CD4-positive, alpha-beta T cell (primary cell): ENCODE data around the gene MPV17L. TPM values are rescaled to one million over a fixed set of nuclear protein-coding genes. Genes with fewer than 3 reads are reported as not detected.
A peak's percentile ranks its signal among the peaks of the same experiment; 100 is the strongest.
"Not testable (repeated sequence)": the region's sequence is repeated elsewhere in the genome, so short reads cannot be mapped to it uniquely, and the experiment has no call there.

Experiments
- ATAC-seq: fragments of 200-7000 bp; cut with Tn5 transposase; one replicate; pipeline ENCODE4 v1.10.0; 2022; ENCODE audit warnings: mild to moderate bottlenecking; ENCODE audit not compliant: poor library complexity
- CTCF ChIA-PET: fragments of 350-600 bp; sonication (Branson Sonifier 250); formaldehyde crosslinking; loops from one replicate; lab custom pipeline; 2021; ENCODE audit warnings: antibody characterized with exemption, inconsistent platforms; lab: Charles Lee
- POLR2A ChIA-PET: fragments of 350-600 bp; sonication (Branson Sonifier 250); formaldehyde crosslinking; loops from one replicate; lab custom pipeline; 2021; ENCODE audit warnings: antibody characterized with exemption, inconsistent platforms; lab: Charles Lee
- DNase-seq, 14 experiments: peaks; one replicate each; pipeline ENCODE4 v3.0.0-alpha.2; 2013 to 2020; ENCODE audit warnings: mixed read lengths in 2 of 14
- H3K27ac ChIP-seq, 2 donors: one replicate each; pipeline versions ENCODE4 v1.5.1 to v1.7.0; 2013; ENCODE audit warnings: low read length in 2 of 2, low read depth in 1 of 2, mild to moderate bottlenecking in 1 of 2
- H3K27me3 ChIP-seq, 2 experiments: 1 replicate in 1 of 2; 2 replicates in 1 of 2; pipeline versions ENCODE4 v1.6.1 to v1.7.0; 2013; ENCODE audit warnings: low read length in 2 of 2, control low read depth in 1 of 2, mild to moderate bottlenecking in 1 of 2, moderate library complexity in 1 of 2; ENCODE audit not compliant: insufficient read depth in 2 of 2, control insufficient read depth in 1 of 2
- H3K36me3 ChIP-seq: one replicate; pipeline ENCODE4 v1.6.1; 2013; ENCODE audit warnings: low read length, control low read depth; ENCODE audit not compliant: insufficient read depth
- H3K4me1 ChIP-seq: one replicate; pipeline ENCODE4 v1.6.1; 2013; ENCODE audit warnings: low read length, control low read depth; ENCODE audit not compliant: insufficient read depth
- H3K4me3 ChIP-seq: one replicate; pipeline ENCODE4 v1.5.1; 2013; ENCODE audit warnings: mild to moderate bottlenecking, low read length, moderate library complexity
- H3K9me3 ChIP-seq, 2 experiments: 1 replicate in 1 of 2; 2 replicates in 1 of 2; pipeline versions ENCODE4 v1.6.1 to v1.7.0; 2013; ENCODE audit warnings: low read length in 2 of 2, mild to moderate bottlenecking in 2 of 2, control low read depth in 1 of 2, moderate library complexity in 1 of 2; ENCODE audit not compliant: control insufficient read depth in 1 of 2, insufficient read depth in 1 of 2
- H3K27ac Mint-ChIP-seq: one replicate; pipeline ENCODE4 v1.8.0; 2020; ENCODE audit warnings: mixed read lengths
- H3K27me3 Mint-ChIP-seq: one replicate; pipeline ENCODE4 v1.8.0; 2021; ENCODE audit warnings: mixed read lengths
- H3K36me3 Mint-ChIP-seq: one replicate; pipeline ENCODE4 v1.8.0; 2021; ENCODE audit warnings: low read depth, mixed read lengths
- H3K4me1 Mint-ChIP-seq: one replicate; pipeline ENCODE4 v1.8.0; 2021; ENCODE audit warnings: low read depth, mixed read lengths
- H3K4me3 Mint-ChIP-seq: one replicate; pipeline ENCODE4 v1.8.0; 2020; ENCODE audit warnings: mild to moderate bottlenecking, mixed read lengths
- H3K9me3 Mint-ChIP-seq: one replicate; pipeline ENCODE4 v1.8.0; 2020; ENCODE audit warnings: mixed read lengths
- intact Hi-C, 2 experiments: fragments of 100-400 bp; cut with DNase I in 1 of 2; cut with micrococcal nuclease in 1 of 2; formaldehyde crosslinking; loops; one replicate each; pipeline versions ENCODE4 v1.15.1 to v1.9.0; 2023 to 2025; cut with DNase I, micrococcal nuclease
- total RNA-seq, 174 experiments: library from RNA in 2 of 174; stranded (reverse) in 2 of 174; gene quantifications; one replicate each; pipeline ENCODE4 v1.2.3 and lab custom pipeline; 2021 to 2026
- TF ChIP-seq, protein P1 (sequence below): fragments of 200-600 bp; IDR thresholded peaks from one replicate; pipeline ENCODE4 v1.8.0; 2022; ENCODE audit warnings: antibody characterized with exemption, mild to moderate bottlenecking

The MPV17L gene
- total RNA-seq, 2 experiments from 2014 or later: not detected

DNA sequence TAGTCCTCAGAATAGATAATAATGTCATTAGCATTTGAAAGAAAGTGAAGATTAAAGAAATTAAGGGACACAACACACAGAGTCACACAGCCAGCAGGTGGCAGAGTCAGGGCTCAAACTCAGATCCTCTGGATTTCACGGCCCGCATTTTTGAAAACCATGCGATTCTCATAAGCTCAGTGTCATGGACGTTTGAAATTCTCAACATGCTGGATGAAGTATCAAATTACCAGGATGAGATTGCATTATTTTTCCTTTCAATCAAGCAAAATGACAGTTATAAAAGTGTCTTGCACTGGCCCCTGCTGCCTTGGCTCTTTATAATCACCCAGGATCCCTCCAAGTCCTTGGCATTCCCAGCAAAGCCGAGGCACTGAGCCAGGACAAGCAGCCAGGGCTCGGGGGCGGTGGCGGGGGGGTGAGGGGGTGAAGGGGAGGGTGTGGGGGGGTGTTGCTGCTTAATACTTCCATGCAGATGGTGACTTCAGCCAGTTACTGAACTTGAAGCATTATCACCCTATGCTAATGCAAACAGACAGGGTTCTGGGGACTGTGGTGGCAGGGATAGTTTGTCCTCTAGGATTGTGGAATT lies 32.2 kb downstream of the MPV17L start:
- TF ChIP-seq, protein P1, sequence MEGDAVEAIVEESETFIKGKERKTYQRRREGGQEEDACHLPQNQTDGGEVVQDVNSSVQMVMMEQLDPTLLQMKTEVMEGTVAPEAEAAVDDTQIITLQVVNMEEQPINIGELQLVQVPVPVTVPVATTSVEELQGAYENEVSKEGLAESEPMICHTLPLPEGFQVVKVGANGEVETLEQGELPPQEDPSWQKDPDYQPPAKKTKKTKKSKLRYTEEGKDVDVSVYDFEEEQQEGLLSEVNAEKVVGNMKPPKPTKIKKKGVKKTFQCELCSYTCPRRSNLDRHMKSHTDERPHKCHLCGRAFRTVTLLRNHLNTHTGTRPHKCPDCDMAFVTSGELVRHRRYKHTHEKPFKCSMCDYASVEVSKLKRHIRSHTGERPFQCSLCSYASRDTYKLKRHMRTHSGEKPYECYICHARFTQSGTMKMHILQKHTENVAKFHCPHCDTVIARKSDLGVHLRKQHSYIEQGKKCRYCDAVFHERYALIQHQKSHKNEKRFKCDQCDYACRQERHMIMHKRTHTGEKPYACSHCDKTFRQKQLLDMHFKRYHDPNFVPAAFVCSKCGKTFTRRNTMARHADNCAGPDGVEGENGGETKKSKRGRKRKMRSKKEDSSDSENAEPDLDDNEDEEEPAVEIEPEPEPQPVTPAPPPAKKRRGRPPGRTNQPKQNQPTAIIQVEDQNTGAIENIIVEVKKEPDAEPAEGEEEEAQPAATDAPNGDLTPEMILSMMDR: peak; percentile 60
- peaks cover 9% of the 10 kb centered on the region for H3K27me3 Mint-ChIP-seq
- Histone ChIP-seq H3K27me3 (no peaks in the 10 kb centered on the region), H3K4me1 (no peaks in the 10 kb centered on the region), H3K4me3 (no peak overlapping the region), H3K9me3 (no peaks in the 10 kb centered on the region), H3K36me3 (no peaks in the 10 kb centered on the region), H3K27ac (no peak overlapping the region)
- H3K27ac Mint-ChIP-seq: no peak overlapping the region
- no peak for ATAC-seq
- CTCF ChIA-PET: interaction anchor here (0.6 to 1.9 kb wide), 7 partner anchors 8 to 300 kb away, joined by 3 to 13 read pairs (median 3); partner anchors contain the start of gene MARF1
- intact Hi-C loops: loop anchor here (1.0 to 10.0 kb wide), 6 partner anchors 163 to 699 kb away; partner anchors contain the start of gene MARF1 (in 1 of the 2)
- POLR2A ChIA-PET: interaction anchor here (0.7 to 0.9 kb wide), 2 partner anchors 163 to 215 kb away, joined by 3 read pairs; partner anchors contain the start of gene MARF1
- H3K4me1 Mint-ChIP-seq: no peaks in the 10 kb centered on the region
- H3K9me3 Mint-ChIP-seq: no peaks in the 10 kb centered on the region
- no peaks in the 10 kb centered on the region for H3K36me3 Mint-ChIP-seq
- no peak overlapping the region for H3K4me3 Mint-ChIP-seq
- DNase-seq: peak; percentile 33 to 71 (median 54)

DNA sequence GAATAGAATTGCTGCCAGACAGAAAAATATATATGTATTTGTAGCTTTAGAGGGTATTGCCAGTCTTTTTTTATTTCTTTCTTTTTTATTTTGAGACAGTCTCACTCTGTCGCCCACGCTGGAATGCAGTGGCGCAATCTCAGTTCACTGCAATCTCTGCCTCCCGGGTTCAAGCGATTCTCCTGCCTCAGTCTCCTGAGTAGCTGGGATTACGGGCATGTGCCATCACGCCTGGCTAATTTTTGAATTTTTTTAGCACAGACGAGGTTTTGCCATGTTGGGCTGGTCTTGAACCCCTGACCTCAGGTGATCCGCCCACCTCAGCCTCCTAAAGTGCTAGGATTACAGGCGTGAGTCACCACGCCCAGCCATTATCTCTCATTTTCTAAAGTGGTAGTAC lies 35.3 kb downstream of the MPV17L start:
- CTCF ChIA-PET, H3K4me1 Mint-ChIP-seq, intact Hi-C loops, H3K36me3 Mint-ChIP-seq, H3K4me3 Mint-ChIP-seq, ATAC-seq, POLR2A ChIA-PET, H3K36me3 ChIP-seq, DNase-seq, H3K27ac ChIP-seq, H3K27ac Mint-ChIP-seq, H3K4me3 ChIP-seq, H3K9me3 ChIP-seq, H3K9me3 Mint-ChIP-seq: not testable (repeated sequence)
- Histone ChIP-seq H3K27me3 (peaks cover 6 to 17% of the 10 kb centered on the region in 2 experiments), H3K4me1 (peaks cover 13% of the 10 kb centered on the region)
- H3K27me3 Mint-ChIP-seq: peaks cover 22% of the 10 kb centered on the region

DNA sequence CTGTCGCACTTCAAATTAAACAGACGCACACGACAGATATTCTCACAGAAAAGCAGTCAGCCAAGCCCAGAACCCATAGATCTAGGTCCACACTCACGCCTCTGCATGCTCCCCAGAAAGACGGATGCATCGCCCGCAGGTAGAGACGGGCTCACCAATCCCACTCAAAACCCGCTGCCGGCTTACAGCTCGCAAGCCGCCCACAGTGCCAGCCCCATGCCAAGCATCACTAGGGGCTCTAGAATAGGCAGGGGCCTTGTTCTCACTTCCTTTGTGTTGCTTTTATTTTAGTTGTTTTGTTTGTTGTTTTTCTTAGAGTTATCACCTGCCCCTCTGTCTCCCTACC lies 38.5 kb downstream of the MPV17L start:
- ChIA-PET CTCF (no interaction called here), POLR2A (no interaction called here)
- intact Hi-C loops: no loop called here
- Mint-ChIP-seq H3K9me3 (no peaks in the 10 kb centered on the region), H3K27ac (no peak overlapping the region), H3K4me1 (peaks cover 10% of the 10 kb centered on the region), H3K36me3 (no peaks in the 10 kb centered on the region), H3K27me3 (peaks cover 30% of the 10 kb centered on the region), H3K4me3 (peak overlapping the region; percentile 3)
- Histone ChIP-seq H3K27me3 (peaks cover 10 to 18% of the 10 kb centered on the region in 2 experiments), H3K9me3 (peaks cover 0 to 5% of the 10 kb centered on the region in 2 experiments), H3K36me3 (no peaks in the 10 kb centered on the region), H3K4me1 (peaks cover 13% of the 10 kb centered on the region), H3K27ac (no peak overlapping the region), H3K4me3 (peak overlapping the region; percentile 47)
- TF ChIP-seq, protein P1: no peak
- ATAC-seq (no peak), DNase-seq (no peak)
